ENCODE results near the gene PDIA6. TPM values are rescaled to one million over a fixed set of nuclear protein-coding genes. Genes with fewer than 3 reads are reported as not detected.

The PDIA6 gene
- total RNA-seq, 1 experiment from 2014 or later = 254 TPM

- Mint-ChIP-seq H3K27ac (ENCODE audit: low read depth, unreplicated experiment) (no peak overlapping the region), H3K4me3 (ENCODE audit: unreplicated experiment) (no peak overlapping the region), H3K36me3 (ENCODE audit: insufficient read depth, unreplicated experiment) (no peaks in the 10 kb centered on the region), H3K4me1 (ENCODE audit: insufficient read depth, unreplicated experiment) (peaks cover 10% of the 10 kb centered on the region), H3K27me3 (ENCODE audit: insufficient read depth, unreplicated experiment) (peaks cover 14% of the 10 kb centered on the region), H3K9me3 (ENCODE audit: unreplicated experiment) (no peaks in the 10 kb centered on the region)
- CTCF ChIA-PET = interaction anchor here (0.7 to 1.6 kb wide), 6 partner anchors 9 to 512 kb away, joined by 3 to 7 read pairs (median 3); no protein-coding TSS in a partner anchor
- TF ChIP-seq CTCF (IDR thresholded peaks at IDR 0.05; ENCODE audit: unreplicated experiment) = no peak
- POLR2A ChIA-PET = no interaction called here
- no peak for DNase-seq (ENCODE audit: unreplicated experiment)
- no TSS peak for BruUV-seq (replicated peaks)
- intact Hi-C loops (cut with micrococcal nuclease) = no loop called here
Observed at GRCh38 chr2:10847008-10847407, 34.4 kb upstream of the PDIA6 start.

- no peak overlapping the region for H3K27ac Mint-ChIP-seq (ENCODE audit: low read depth, unreplicated experiment)
- H3K4me1 Mint-ChIP-seq (ENCODE audit: insufficient read depth, unreplicated experiment) = peaks cover 10% of the 10 kb centered on the region
- H3K4me3 Mint-ChIP-seq (ENCODE audit: unreplicated experiment) = no peak overlapping the region
- ChIA-PET POLR2A (no interaction called here), CTCF (interaction anchor here (0.7 to 1.6 kb wide), 5 partner anchors 10 to 277 kb away, joined by 3 to 7 read pairs (median 4); no protein-coding TSS in a partner anchor)
- peaks cover 3% of the 10 kb centered on the region for H3K9me3 Mint-ChIP-seq (ENCODE audit: unreplicated experiment)
- peaks cover 12% of the 10 kb centered on the region for H3K27me3 Mint-ChIP-seq (ENCODE audit: insufficient read depth, unreplicated experiment)
- BruUV-seq (replicated peaks) = no TSS peak
- TF ChIP-seq CTCF (IDR thresholded peaks at IDR 0.05; ENCODE audit: unreplicated experiment) = no peak
- no peaks in the 10 kb centered on the region for H3K36me3 Mint-ChIP-seq (ENCODE audit: insufficient read depth, unreplicated experiment)
- intact Hi-C loops (cut with micrococcal nuclease) = no loop called here
- DNase-seq (ENCODE audit: unreplicated experiment) = no peak
Observed at GRCh38 chr2:10846110-10846861, 33.7 kb upstream of the PDIA6 start.

GRCh38 chr2:10845640-10846039 is 33.1 kb upstream of the PDIA6 start:
- Mint-ChIP-seq H3K27me3 (ENCODE audit: insufficient read depth, unreplicated experiment) (peaks cover 12% of the 10 kb centered on the region), H3K4me1 (ENCODE audit: insufficient read depth, unreplicated experiment) (peaks cover 10% of the 10 kb centered on the region), H3K9me3 (ENCODE audit: unreplicated experiment) (peaks cover 9% of the 10 kb centered on the region), H3K27ac (ENCODE audit: low read depth, unreplicated experiment) (no peak overlapping the region), H3K4me3 (ENCODE audit: unreplicated experiment) (no peak overlapping the region), H3K36me3 (ENCODE audit: insufficient read depth, unreplicated experiment) (no peaks in the 10 kb centered on the region)
- CTCF ChIA-PET = interaction anchor here (1.2 kb wide), 1 partner anchor 14 kb away, joined by 7 read pairs; no protein-coding TSS in a partner anchor
- intact Hi-C loops (cut with micrococcal nuclease) = no loop called here
- TF ChIP-seq CTCF (IDR thresholded peaks at IDR 0.05; ENCODE audit: unreplicated experiment) = no peak
- no TSS peak for BruUV-seq (replicated peaks)
- DNase-seq (ENCODE audit: unreplicated experiment) = no peak
- POLR2A ChIA-PET = no interaction called here

GRCh38 chr2:10844097-10844496 is 31.5 kb upstream of the PDIA6 start:
- Mint-ChIP-seq H3K27ac (ENCODE audit: low read depth, unreplicated experiment) (no peak overlapping the region), H3K27me3 (ENCODE audit: insufficient read depth, unreplicated experiment) (peaks cover 13% of the 10 kb centered on the region), H3K4me1 (ENCODE audit: insufficient read depth, unreplicated experiment) (peaks cover 10% of the 10 kb centered on the region), H3K36me3 (ENCODE audit: insufficient read depth, unreplicated experiment) (no peaks in the 10 kb centered on the region), H3K9me3 (ENCODE audit: unreplicated experiment) (peaks cover 20% of the 10 kb centered on the region), H3K4me3 (ENCODE audit: unreplicated experiment) (no peak overlapping the region)
- peak; percentile 64 for DNase-seq (ENCODE audit: unreplicated experiment)
- TF ChIP-seq CTCF (IDR thresholded peaks at IDR 0.05; ENCODE audit: unreplicated experiment) = no peak
- intact Hi-C loops (cut with micrococcal nuclease) = no loop called here
- no TSS peak for BruUV-seq (replicated peaks)
- CTCF ChIA-PET = interaction anchor here (0.6 to 4.0 kb wide), 4 partner anchors 9 to 285 kb away, joined by 3 to 35 read pairs (median 6); no protein-coding TSS in a partner anchor
- POLR2A ChIA-PET = interaction anchor here (0.6 kb wide), 1 partner anchor 27 kb away, joined by 3 read pairs; no protein-coding TSS in a partner anchor

Measured in MCF 10A (cell line).